IMR-90 (cell line): Measurements from ENCODE around the gene TECTB. TPM values are rescaled to one million over a fixed set of nuclear protein-coding genes. Genes with fewer than 3 reads are reported as not detected.

Experiments
- ATAC-seq: fragments of 200-7000 bp; cut with Tn5 transposase; 2 replicates; pipeline ENCODE4 v1.9.1; 2020; ENCODE audit warnings: low read depth, mild to moderate bottlenecking, moderate library complexity
- BruUV-seq: library from RNA; stranded (reverse); fragments of 400-500 nt; replicated peaks from 2 replicates; lab custom pipeline; 2021; lab: Mats Ljungman, UMichigan
- CTCF ChIA-PET: fragments of 300-600 bp; formaldehyde crosslinking; extraction: SDS; loops from one replicate; lab custom pipeline; 2021; ENCODE audit warnings: antibody characterized with exemption; lab: Yijun Ruan, JAX
- POLR2A ChIA-PET: fragments of 300-600 bp; sonication (Branson Sonifier 250); formaldehyde crosslinking; loops from one replicate; lab custom pipeline; 2022; ENCODE audit warnings: antibody characterized with exemption; ENCODE audit not compliant: unreplicated experiment; lab: Charles Lee
- DNase-seq: peaks from one replicate; pipeline ENCODE4 v3.0.0; 2013
- H2AFZ ChIP-seq: replicated peaks from 2 replicates; pipeline ENCODE3; 2013; ENCODE audit warnings: low read length, mild to moderate bottlenecking; ENCODE audit not compliant: poor library complexity
- H2AK5ac ChIP-seq: 2 replicates; pipeline ENCODE4 v1.6.1; 2013; ENCODE audit warnings: low read depth, low read length, inconsistent platforms
- H2AK9ac ChIP-seq: replicated peaks from 2 replicates; pipeline ENCODE3; 2013; ENCODE audit warnings: mild to moderate bottlenecking, low read depth, low read length, moderate library complexity; ENCODE audit not compliant: poor library complexity
- H2BK120ac ChIP-seq: 2 replicates; pipeline ENCODE4 v1.6.1; 2013; ENCODE audit warnings: low read depth, low read length, inconsistent platforms
- H2BK15ac ChIP-seq: 3 replicates; pipeline ENCODE4 v1.6.1; 2013; ENCODE audit warnings: low read depth, low read length, inconsistent platforms
- H2BK20ac ChIP-seq: 2 replicates; pipeline ENCODE4 v1.6.1; 2013; ENCODE audit warnings: low read depth, mild to moderate bottlenecking, inconsistent platforms, low read length, moderate library complexity
- H2BK5ac ChIP-seq: 2 replicates; pipeline ENCODE4 v1.6.1; 2013; ENCODE audit warnings: mild to moderate bottlenecking, low read depth, low read length, inconsistent platforms; ENCODE audit not compliant: poor library complexity, severe bottlenecking
- H3K14ac ChIP-seq: replicated peaks from 2 replicates; pipeline ENCODE4 v1.6.1; 2013; ENCODE audit warnings: low read depth, low read length, inconsistent platforms
- H3K18ac ChIP-seq: 2 replicates; pipeline ENCODE4 v1.6.1; 2013; ENCODE audit warnings: low read depth, low read length, control low read depth
- H3K23ac ChIP-seq: 2 replicates; pipeline ENCODE4 v1.6.1; 2013; ENCODE audit warnings: low read depth, low read length, inconsistent platforms
- H3K27ac ChIP-seq: 2 replicates; pipeline ENCODE4 v1.5.1; 2013; ENCODE audit warnings: mild to moderate bottlenecking, control low read depth, low read length; ENCODE audit not compliant: insufficient read depth
- H3K27me3 ChIP-seq: 2 replicates; pipeline ENCODE4 v1.6.1; 2013; ENCODE audit warnings: low read length; ENCODE audit not compliant: control insufficient read depth, insufficient read depth
- H3K36me3 ChIP-seq: 2 replicates; pipeline ENCODE4 v1.6.1; 2013; ENCODE audit warnings: low read length, mixed read lengths; ENCODE audit not compliant: control insufficient read depth, insufficient read depth
- H3K4ac ChIP-seq: 2 replicates; pipeline ENCODE4 v1.6.1; 2013; ENCODE audit warnings: low read depth, low read length, inconsistent platforms
- H3K4me1 ChIP-seq: 2 replicates; pipeline ENCODE4 v1.6.1; 2013; ENCODE audit warnings: low read length, mixed read lengths; ENCODE audit not compliant: control insufficient read depth, insufficient read depth
- H3K4me2 ChIP-seq: 2 replicates; pipeline ENCODE4 v1.6.1; 2013; ENCODE audit warnings: low read depth, mild to moderate bottlenecking, control low read depth, low read length, moderate library complexity
- H3K4me3 ChIP-seq: 2 replicates; pipeline ENCODE4 v1.5.1; 2013; ENCODE audit warnings: low read depth, mild to moderate bottlenecking, control low read depth, low read length, moderate library complexity; ENCODE audit not compliant: insufficient read depth
- H3K56ac ChIP-seq: 2 replicates; pipeline ENCODE4 v1.6.1; 2013; ENCODE audit warnings: low read length, inconsistent platforms; ENCODE audit not compliant: insufficient read depth; ENCODE audit errors: extremely low read depth
- H3K79me1 ChIP-seq, 2 experiments: 2 replicates each; pipeline ENCODE4 v1.6.1; 2013; ENCODE audit warnings: low read length in 2 of 2, inconsistent platforms in 1 of 2, low read depth in 1 of 2
- H3K9ac ChIP-seq: 2 replicates; pipeline ENCODE4 v1.6.1; 2013; ENCODE audit warnings: low read depth, low read length, control low read depth
- H3K9me1 ChIP-seq: 2 replicates; pipeline ENCODE4 v1.6.1; 2013; ENCODE audit warnings: low read length, inconsistent platforms; ENCODE audit not compliant: insufficient read depth
- H3K9me3 ChIP-seq: 2 replicates; pipeline ENCODE4 v1.6.1; 2013; ENCODE audit warnings: low read length; ENCODE audit not compliant: control insufficient read depth, insufficient read depth
- H4K20me1 ChIP-seq: 2 replicates; pipeline ENCODE4 v1.6.1; 2013; ENCODE audit warnings: low read length, inconsistent platforms; ENCODE audit not compliant: insufficient read depth
- H4K5ac ChIP-seq: 2 replicates; pipeline ENCODE4 v1.6.1; 2013; ENCODE audit warnings: mild to moderate bottlenecking, low read depth, low read length, control low read depth
- H4K8ac ChIP-seq, 2 experiments: 2 replicates each; pipeline ENCODE4 v1.6.1; 2013; ENCODE audit warnings: low read depth in 2 of 2, low read length in 2 of 2, control low read depth in 1 of 2, inconsistent platforms in 1 of 2
- H4K91ac ChIP-seq: 2 replicates; pipeline ENCODE4 v1.6.1; 2013; ENCODE audit warnings: low read depth, low read length, inconsistent platforms; ENCODE audit not compliant: insufficient read depth
- BHLHE40 ChIP-seq: fragments of 150-350 bp; IDR thresholded peaks from 2 replicates; pipeline ENCODE4 v1.6.1; 2016; ENCODE audit warnings: mild to moderate bottlenecking, low read depth, low read length
- CEBPB ChIP-seq: IDR thresholded peaks from 2 replicates; pipeline ENCODE4 v1.6.1; 2012; ENCODE audit warnings: low read depth, low read length, improper control_type of control experiment
- CHD1 ChIP-seq: IDR thresholded peaks from 2 replicates; pipeline ENCODE4 v1.6.1; 2012; ENCODE audit warnings: low read depth, low read length, improper control_type of control experiment
- MXI1 ChIP-seq: IDR thresholded peaks from 2 replicates; pipeline ENCODE4 v1.6.1; 2012; ENCODE audit warnings: low read depth, mild to moderate bottlenecking, low read length, moderate library complexity, borderline replicate concordance
- NFE2L2 ChIP-seq: fragments of 150-350 bp; IDR thresholded peaks from 2 replicates; pipeline ENCODE4 v1.6.1; 2016; ENCODE audit warnings: low read depth, mild to moderate bottlenecking, low read length
- RFX5 ChIP-seq: IDR thresholded peaks from 2 replicates; pipeline ENCODE4 v1.8.0; 2012; ENCODE audit warnings: low read depth, mild to moderate bottlenecking, low read length, moderate library complexity
- USF2 ChIP-seq: fragments of 150-350 bp; IDR thresholded peaks from 2 replicates; pipeline ENCODE4 v1.6.1; 2017; ENCODE audit warnings: mild to moderate bottlenecking, antibody characterized with exemption, low read length, low read depth
- WGBS, 2 experiments: methylation state at CpG; one replicate each; pipeline versions ENCODE4 v1.1.5 to v1.1.7; 2013; ENCODE audit warnings: missing lambda C conversion rate in 2 of 2; ENCODE audit not compliant: insufficient read length in 1 of 2; ENCODE audit errors: extremely low coverage in 2 of 2; 5-methylcytosine and 5-hydroxymethylcytosine counted together
- dilution Hi-C: fragments of 300-500 bp; cut with HindIII; formaldehyde crosslinking; loops from one replicate; pipeline ENCODE4 v1.14.3; 2018; ENCODE audit warnings: low sequenced_read_pairs; ENCODE audit not compliant: unreplicated experiment
- in situ Hi-C: fragments of 300-500 bp; cut with MboI; formaldehyde crosslinking; loops from 3 replicates; pipeline ENCODE4 v1.14.3; 2019; ENCODE audit warnings: low sequenced_read_pairs, inconsistent platforms, mixed read lengths
- intact Hi-C: fragments of 100-400 bp; cut with micrococcal nuclease; formaldehyde crosslinking; loops from 2 replicates; pipeline ENCODE4 v1.10.0; 2022
- polyA plus RNA-seq, 3 experiments: library from polyadenylated mRNA; depleted of rRNA; stranded (reverse); fragments of >200 nt; gene quantifications; 2 replicates each; pipeline ENCODE4 v1.2.3, GENCODE V29; 2012; ENCODE audit warnings: low replicate concordance in 1 of 3
- total RNA-seq: library from RNA; depleted of rRNA; stranded (reverse); fragments of >200 nt; gene quantifications from 2 replicates; pipeline ENCODE4 v1.2.3, GENCODE V29; 2012

The TECTB gene
- total and polyA plus RNA-seq, 2 of the 4 experiments (the other 2 are of a cell fraction), result not detected

DNA sequence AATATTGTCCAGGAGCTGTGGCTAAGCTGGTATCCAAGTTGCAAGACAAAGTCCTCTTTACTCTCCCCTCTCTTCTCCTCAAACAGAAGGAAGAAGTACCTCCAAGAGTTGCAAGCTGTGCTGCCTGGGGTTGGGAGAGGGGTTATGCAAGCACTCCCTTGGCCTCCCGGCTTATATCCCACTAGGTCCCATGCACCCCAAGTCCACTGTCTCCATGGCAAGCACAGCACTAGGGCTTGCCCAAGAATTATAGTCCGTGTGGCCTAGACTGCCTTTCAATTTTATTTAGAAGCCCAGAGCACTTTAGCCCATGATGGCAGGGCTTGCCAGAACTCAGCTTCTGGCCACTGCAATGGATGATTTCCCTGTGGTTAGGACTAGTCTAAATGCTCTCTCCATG is 40.4 kb upstream of the TECTB start:
- no peak overlapping the region for H2BK120ac ChIP-seq
- no peak overlapping the region for H2AK5ac ChIP-seq
- H2AK9ac ChIP-seq, result no peak overlapping the region
- no peaks in the 10 kb centered on the region for H3K27me3 ChIP-seq
- H2BK20ac ChIP-seq, result no peak overlapping the region
- H2BK5ac ChIP-seq, result no peak overlapping the region
- ATAC-seq, result no peak
- no TSS peak for BruUV-seq
- POLR2A ChIA-PET, result no interaction called here
- no peak overlapping the region for H3K27ac ChIP-seq
- no peak overlapping the region for H4K8ac ChIP-seq
- peaks cover 2% of the 10 kb centered on the region; the same call in 1 of the 2 replicates for H3K4me1 ChIP-seq
- no peak overlapping the region for H4K5ac ChIP-seq
- H3K9ac ChIP-seq, result no peak overlapping the region
- no peak overlapping the region for H3K14ac ChIP-seq
- H3K9me3 ChIP-seq, result peaks cover 10% of the 10 kb centered on the region
- no peaks in the 10 kb centered on the region for H3K36me3 ChIP-seq
- no peak overlapping the region for H2AFZ ChIP-seq
- no peaks in the 10 kb centered on the region for H4K20me1 ChIP-seq
- no peak for DNase-seq
- H3K9me1 ChIP-seq, result no peaks in the 10 kb centered on the region
- intact Hi-C loops, result no loop called here
- dilution Hi-C loops, result no loop called here
- in situ Hi-C loops, result no loop called here
- WGBS, 2 experiments, result no CpG with 5 or more reads among the region's 2 CpGs
- H3K18ac ChIP-seq, result no peak overlapping the region
- no peak overlapping the region for H3K4me3 ChIP-seq
- CTCF ChIA-PET, result no interaction called here
- H3K23ac ChIP-seq, result no peak overlapping the region
- TF ChIP-seq RFX5 (no peak), CEBPB (no peak), MXI1 (no peak), BHLHE40 (no peak), NFE2L2 (no peak), CHD1 (no peak), USF2 (no peak)
- H4K91ac ChIP-seq, result no peak overlapping the region
- H3K79me1 ChIP-seq, result no peaks in the 10 kb centered on the region
- no peak overlapping the region for H3K4me2 ChIP-seq
- no peak overlapping the region for H2BK15ac ChIP-seq
- H3K56ac ChIP-seq, result no peak overlapping the region
- no peak overlapping the region for H3K4ac ChIP-seq
